ENCODE data around the gene IKZF3.

DNA sequence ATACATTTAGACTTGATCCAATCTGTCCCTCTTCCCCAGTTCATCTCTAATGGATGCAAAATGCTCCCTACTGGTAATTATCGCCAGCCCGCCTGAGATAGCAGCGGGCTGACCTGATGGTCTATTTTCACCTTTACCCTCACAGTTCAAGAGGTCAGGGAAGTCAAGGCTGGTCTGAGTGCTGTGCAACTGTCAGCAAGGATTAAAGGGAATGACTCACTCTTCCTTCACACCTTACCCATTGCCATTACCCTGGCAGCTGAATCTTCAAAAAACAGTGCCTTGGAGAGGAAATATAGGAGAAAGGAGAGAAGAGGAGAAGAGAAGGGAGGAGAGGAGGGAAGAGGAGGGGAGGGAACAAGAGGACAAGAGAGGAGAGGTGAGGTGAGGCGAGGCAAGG, 90.1 kb downstream of the IKZF3 start:
- TF ChIP-seq EZH2 (IDR thresholded peaks at IDR 0.05; ENCODE audit: borderline replicate concordance, insufficient read depth, low read length, poor library complexity, severe bottlenecking) (no peak), POLR2AphosphoS5 (IDR thresholded peaks at IDR 0.05) (no peak), EP300 (conservative IDR thresholded peaks at IDR 0.05; ENCODE audit: poor library complexity, severe bottlenecking) (no peak)
- TF ChIP-seq, protein P1, sequence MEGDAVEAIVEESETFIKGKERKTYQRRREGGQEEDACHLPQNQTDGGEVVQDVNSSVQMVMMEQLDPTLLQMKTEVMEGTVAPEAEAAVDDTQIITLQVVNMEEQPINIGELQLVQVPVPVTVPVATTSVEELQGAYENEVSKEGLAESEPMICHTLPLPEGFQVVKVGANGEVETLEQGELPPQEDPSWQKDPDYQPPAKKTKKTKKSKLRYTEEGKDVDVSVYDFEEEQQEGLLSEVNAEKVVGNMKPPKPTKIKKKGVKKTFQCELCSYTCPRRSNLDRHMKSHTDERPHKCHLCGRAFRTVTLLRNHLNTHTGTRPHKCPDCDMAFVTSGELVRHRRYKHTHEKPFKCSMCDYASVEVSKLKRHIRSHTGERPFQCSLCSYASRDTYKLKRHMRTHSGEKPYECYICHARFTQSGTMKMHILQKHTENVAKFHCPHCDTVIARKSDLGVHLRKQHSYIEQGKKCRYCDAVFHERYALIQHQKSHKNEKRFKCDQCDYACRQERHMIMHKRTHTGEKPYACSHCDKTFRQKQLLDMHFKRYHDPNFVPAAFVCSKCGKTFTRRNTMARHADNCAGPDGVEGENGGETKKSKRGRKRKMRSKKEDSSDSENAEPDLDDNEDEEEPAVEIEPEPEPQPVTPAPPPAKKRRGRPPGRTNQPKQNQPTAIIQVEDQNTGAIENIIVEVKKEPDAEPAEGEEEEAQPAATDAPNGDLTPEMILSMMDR (IDR thresholded peaks at IDR 0.05; ENCODE audit: poor library complexity, severe bottlenecking): no peak

All from neural cell (in vitro differentiated cells).